Ovary (tissue), 9 donors: ENCODE data around the gene MAPK8IP3. TPM values are rescaled to one million over a fixed set of nuclear protein-coding genes. Genes with fewer than 3 reads are reported as not detected.

Experiments used
- DNase-seq, 5 donors: peaks; one replicate each; pipeline ENCODE4 v3.0.0-alpha.2; 2019 to 2020
- H3K27ac ChIP-seq, 2 donors: fragments of 200-600 bp; one replicate each; pipeline versions ENCODE4 v1.5.1 to v1.8.0; 2019 to 2022
- H3K27me3 ChIP-seq: fragments of 200-600 bp; one replicate; pipeline ENCODE4 v1.8.0; 2022
- H3K36me3 ChIP-seq: fragments of 200-600 bp; sonication (generic); one replicate; pipeline ENCODE4 v1.5.1; 2019
- H3K4me1 ChIP-seq: one replicate; pipeline ENCODE4 v1.8.1; 2013; ENCODE audit warnings: mild to moderate bottlenecking, moderate library complexity; ENCODE audit not compliant: insufficient read depth
- H3K4me3 ChIP-seq: fragments of 200-600 bp; sonication (generic); one replicate; pipeline ENCODE4 v1.5.1; 2017
- H3K9me3 ChIP-seq, 2 donors: fragments of 200-600 bp in 1 of 2; sonication (generic) in 1 of 2; one replicate each; pipeline versions ENCODE4 v1.5.1 to v1.8.1; 2013 to 2019; ENCODE audit warnings: mild to moderate bottlenecking in 1 of 2, moderate library complexity in 1 of 2
- EP300 ChIP-seq: sonication (generic); formaldehyde crosslinking; IDR thresholded peaks from one replicate; pipeline ENCODE4 v1.6.1; 2017; ENCODE audit warnings: antibody characterized with exemption
- POLR2A ChIP-seq: fragments of 450-650 bp; IDR thresholded peaks from one replicate; pipeline ENCODE4 v1.6.1; 2017; ENCODE audit warnings: antibody characterized with exemption, mild to moderate bottlenecking, moderate library complexity
- WGBS, 3 donors: extraction: QIAGEN DNeasy Blood & Tissue Kit in 1 of 3; methylation state at CpG; one replicate each; pipeline versions ENCODE4 v1.1.5 to v1.1.7; 2013 to 2017; 5-methylcytosine and 5-hydroxymethylcytosine counted together
- intact Hi-C, 4 donors: fragments of 100-400 bp; cut with DNase I; formaldehyde crosslinking; loops; one replicate each; pipeline versions ENCODE4 v1.11.0 to v1.15.1; 2022 to 2023
- polyA plus RNA-seq, 2 donors: library from polyadenylated mRNA; stranded (reverse); fragments of 200-250 nt in 1 of 2; fragments of 350-450 nt in 1 of 2; fragmentation: Illumina TruSeq in 1 of 2; extraction: RNeasy Lipid Tissue Mini Kit (QIAGEN cat#74804) in 1 of 2; gene quantifications; one replicate each; pipeline ENCODE4 v1.2.3, GENCODE V29; 2013 to 2014
- total RNA-seq, 7 donors: library from RNA; depleted of rRNA in 2 of 7; stranded (reverse); fragments of >200 nt in 2 of 7; fragmentation: NEBNext Ultra II Directional in 3 of 7; extraction: Animal tissue kit (Norgen Biotek cat#: 25700) in 3 of 7; gene quantifications; one replicate each; pipeline versions ENCODE4 v1.1.0 to v1.2.4, GENCODE V29; 2016 to 2023
- TF ChIP-seq, protein P1 (sequence below), 3 donors: fragments of 450-650 bp in 2 of 3; fragments of 200-600 bp in 1 of 3; IDR thresholded peaks; one replicate each; pipeline versions ENCODE4 v1.5.1 to v1.8.0; 2016 to 2022; ENCODE audit warnings: antibody characterized with exemption in 3 of 3, mild to moderate bottlenecking in 1 of 3
- donor health status: DM: no; HTN: no; CAD: no; lungs with moderate emphysema.
- donor health status: DM: no; HTN: no; CAD: no.
- donor health status: Bipolar disorder and iron deficiency.
- donor health status: DM: yes; HTN: yes; CAD: no.
- donor health status: DM: no; HTN: no; CAD: no.
- donor health status: DM: yes; HTN: yes; CAD: no.

MAPK8IP3 gene
- total and polyA plus RNA-seq, 9 donors: 7.0 to 117 (median 72.3) TPM

DNA sequence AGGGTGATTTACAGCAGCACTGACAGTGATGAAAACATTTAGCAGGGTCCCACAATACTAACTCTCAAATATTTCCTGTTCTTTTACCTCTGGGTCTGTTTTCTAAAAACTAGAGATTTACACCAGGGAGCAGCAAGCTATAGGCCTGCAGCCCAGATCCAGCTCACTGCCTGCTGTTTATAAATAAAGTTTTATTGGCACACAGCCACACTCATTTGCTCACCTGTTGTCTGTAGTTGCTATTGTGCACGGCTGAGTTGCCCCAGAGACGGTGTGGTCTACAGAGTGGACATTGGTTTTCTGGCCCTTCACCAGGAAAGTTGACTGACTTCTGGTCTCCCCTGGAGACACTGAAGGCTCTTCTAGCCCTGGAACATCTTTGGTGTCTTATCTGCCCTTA is 44.2 kb upstream of the MAPK8IP3 start:
- H3K9me3 ChIP-seq: no peaks in the 10 kb centered on the region
- H3K4me3 ChIP-seq: no peak overlapping the region
- H3K27me3 ChIP-seq: no peaks in the 10 kb centered on the region
- no peak overlapping the region for H3K27ac ChIP-seq
- WGBS, 3 donors: 80 to 89% (median 88%) methylated on average over 2 of the region's 2 CpGs
- intact Hi-C loops: no loop called here
- no peaks in the 10 kb centered on the region for H3K36me3 ChIP-seq
- H3K4me1 ChIP-seq: no peaks in the 10 kb centered on the region
- no peak for DNase-seq
- TF ChIP-seq, protein P1, sequence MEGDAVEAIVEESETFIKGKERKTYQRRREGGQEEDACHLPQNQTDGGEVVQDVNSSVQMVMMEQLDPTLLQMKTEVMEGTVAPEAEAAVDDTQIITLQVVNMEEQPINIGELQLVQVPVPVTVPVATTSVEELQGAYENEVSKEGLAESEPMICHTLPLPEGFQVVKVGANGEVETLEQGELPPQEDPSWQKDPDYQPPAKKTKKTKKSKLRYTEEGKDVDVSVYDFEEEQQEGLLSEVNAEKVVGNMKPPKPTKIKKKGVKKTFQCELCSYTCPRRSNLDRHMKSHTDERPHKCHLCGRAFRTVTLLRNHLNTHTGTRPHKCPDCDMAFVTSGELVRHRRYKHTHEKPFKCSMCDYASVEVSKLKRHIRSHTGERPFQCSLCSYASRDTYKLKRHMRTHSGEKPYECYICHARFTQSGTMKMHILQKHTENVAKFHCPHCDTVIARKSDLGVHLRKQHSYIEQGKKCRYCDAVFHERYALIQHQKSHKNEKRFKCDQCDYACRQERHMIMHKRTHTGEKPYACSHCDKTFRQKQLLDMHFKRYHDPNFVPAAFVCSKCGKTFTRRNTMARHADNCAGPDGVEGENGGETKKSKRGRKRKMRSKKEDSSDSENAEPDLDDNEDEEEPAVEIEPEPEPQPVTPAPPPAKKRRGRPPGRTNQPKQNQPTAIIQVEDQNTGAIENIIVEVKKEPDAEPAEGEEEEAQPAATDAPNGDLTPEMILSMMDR (IDR thresholded peaks at IDR 0.05): no peak
- TF ChIP-seq EP300 (no peak), POLR2A (no peak)

DNA sequence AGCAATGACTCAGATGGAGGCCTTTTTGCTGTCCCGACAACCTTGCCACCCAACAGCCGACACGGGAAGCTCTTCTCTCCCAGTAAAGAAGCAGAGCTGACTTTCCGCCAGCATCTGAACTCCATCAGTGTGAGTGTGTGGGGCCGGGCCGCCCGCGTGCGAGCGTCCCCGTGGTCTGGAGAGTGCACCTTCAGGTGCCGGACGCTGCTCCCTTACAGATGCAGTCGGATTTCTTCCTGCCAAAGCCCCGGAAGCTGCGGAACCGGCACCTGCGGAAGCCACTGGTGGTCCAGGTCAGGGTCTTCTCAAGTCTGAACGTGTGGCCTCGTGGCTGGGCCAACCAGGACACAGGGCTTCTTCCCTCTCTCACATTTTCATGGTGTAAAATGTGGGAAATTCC is 43.5 kb upstream of the MAPK8IP3 start:
- Histone ChIP-seq H3K4me3 (no peak overlapping the region), H3K4me1 (no peaks in the 10 kb centered on the region), H3K27ac (no peak overlapping the region), H3K27me3 (no peaks in the 10 kb centered on the region), H3K9me3 (no peaks in the 10 kb centered on the region), H3K36me3 (no peaks in the 10 kb centered on the region)
- DNase-seq: no peak
- intact Hi-C loops: no loop called here
- 89 to 93% (median 89%) methylated on average over 20 of the region's 20 CpGs for WGBS, 3 donors
- TF ChIP-seq EP300 (no peak), POLR2A (no peak)
- TF ChIP-seq, protein P1 (IDR thresholded peaks at IDR 0.05): no peak

DNA sequence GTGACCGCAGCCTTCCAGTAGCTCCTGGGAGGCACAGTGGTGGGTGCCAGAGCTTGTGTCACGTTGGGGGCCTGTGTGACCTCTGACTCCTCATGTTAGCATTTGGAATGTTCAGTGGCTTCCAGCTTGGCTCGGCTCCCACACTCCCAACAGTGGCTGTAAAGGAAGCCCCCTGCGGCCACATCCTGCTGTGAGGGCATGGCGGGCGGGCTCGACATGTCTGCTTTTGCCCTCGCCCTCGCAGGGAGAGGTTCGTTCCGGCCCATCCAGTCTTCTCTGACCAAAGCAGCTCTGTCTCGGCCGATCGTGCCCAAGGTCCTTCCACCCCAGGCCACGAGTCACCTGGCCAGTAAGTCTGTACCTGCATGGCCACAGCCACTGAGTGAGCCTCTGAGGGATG is 40.2 kb upstream of the MAPK8IP3 start:
- no peak for DNase-seq
- Histone ChIP-seq H3K4me3 (no peak overlapping the region), H3K9me3 (no peaks in the 10 kb centered on the region), H3K36me3 (no peaks in the 10 kb centered on the region), H3K4me1 (no peaks in the 10 kb centered on the region), H3K27ac (no peak overlapping the region), H3K27me3 (no peaks in the 10 kb centered on the region)
- intact Hi-C loops: no loop called here
- 80 to 87% (median 84%) methylated on average over 15 of the region's 15 CpGs for WGBS, 3 donors
- TF ChIP-seq EP300 (no peak), POLR2A (no peak)
- TF ChIP-seq, protein P1 (IDR thresholded peaks at IDR 0.05): no peak

- intact Hi-C loops: no loop called here
- DNase-seq: no peak
- WGBS, 3 donors: 88 to 91% (median 91%) methylated on average over 13 of the region's 13 CpGs
- Histone ChIP-seq H3K27me3 (no peaks in the 10 kb centered on the region), H3K4me3 (no peak overlapping the region), H3K36me3 (no peaks in the 10 kb centered on the region), H3K27ac (no peak overlapping the region), H3K9me3 (no peaks in the 10 kb centered on the region), H3K4me1 (no peaks in the 10 kb centered on the region)
- no peak for TF ChIP-seq POLR2A
- no peak for TF ChIP-seq EP300
- TF ChIP-seq, protein P1 (IDR thresholded peaks at IDR 0.05): no peak
Observed at GRCh38 chr16:1666316-1666715, 39.7 kb upstream of the MAPK8IP3 start.

- no peaks in the 10 kb centered on the region for H3K36me3 ChIP-seq
- WGBS, 3 donors: 86 to 88% (median 88%) methylated on average over 7 to 8 of the region's 8 CpGs
Observed at GRCh38 chr16:1667271-1667670, 38.7 kb upstream of the MAPK8IP3 start.

More at GRCh38 chr16:1667271-1667670, 38.7 kb upstream of the MAPK8IP3 start:
- Histone ChIP-seq H3K27ac (no peak overlapping the region), H3K4me3 (no peak overlapping the region), H3K27me3 (no peaks in the 10 kb centered on the region), H3K4me1 (no peaks in the 10 kb centered on the region), H3K9me3 (no peaks in the 10 kb centered on the region)
- intact Hi-C loops: no loop called here
- TF ChIP-seq POLR2A (no peak), EP300 (no peak)
- TF ChIP-seq, protein P1 (IDR thresholded peaks at IDR 0.05): no peak
- no peak for DNase-seq
